Measurements from ENCODE around the gene SLC25A30. TPM values are rescaled to one million over a fixed set of nuclear protein-coding genes. Genes with fewer than 3 reads are reported as not detected.

SLC25A30 gene
- total and polyA plus RNA-seq, 2 of the 13 experiments (the other 11 are each of a cell fraction or from before 2014, with no cell fraction given), result 19.6 to 22.5 TPM

- TF ChIP-seq SKIL (CRISPR knock-in tag; IDR thresholded peaks at IDR 0.05; ENCODE audit: borderline replicate concordance), result peak; percentile 40; the same call in 1 of the 2 replicates
- peak; percentile 40; the same call in 1 of the 2 replicates for TF ChIP-seq ZBTB26 (CRISPR knock-in tag; IDR thresholded peaks at IDR 0.05; ENCODE audit: borderline replicate concordance)
- TF ChIP-seq ZNF530 (CRISPR knock-in tag; IDR thresholded peaks at IDR 0.05; ENCODE audit: low read depth), result no peak
- no peak for TF ChIP-seq REPIN1 (CRISPR knock-in tag; IDR thresholded peaks at IDR 0.05; ENCODE audit: borderline replicate concordance, low read depth)
- no peak for TF ChIP-seq ZNF432 (CRISPR knock-in tag; IDR thresholded peaks at IDR 0.05; ENCODE audit: borderline replicate concordance)
- TF ChIP-seq ATAD3A (CRISPR knock-in tag; IDR thresholded peaks at IDR 0.05), result no peak
- TF ChIP-seq ZNF275 (CRISPR knock-in tag; IDR thresholded peaks at IDR 0.05; ENCODE audit: borderline replicate concordance), result no peak
- TF ChIP-seq RCOR2 (CRISPR knock-in tag; IDR thresholded peaks at IDR 0.05), result peak; percentile 94
- TF ChIP-seq TERF1 (CRISPR knock-in tag; IDR thresholded peaks at IDR 0.05), result no peak
- peak; percentile 79; the same call in 1 of the 2 replicates for TF ChIP-seq ZNF350 (CRISPR knock-in tag; IDR thresholded peaks at IDR 0.05; ENCODE audit: borderline replicate concordance, low read depth)
- no peak for TF ChIP-seq MED8 (CRISPR knock-in tag; IDR thresholded peaks at IDR 0.05; ENCODE audit: insufficient replicate concordance)
- no peak for TF ChIP-seq ZNF7 (CRISPR knock-in tag; IDR thresholded peaks at IDR 0.05)
- TF ChIP-seq MXD3 (CRISPR knock-in tag; IDR thresholded peaks at IDR 0.05), result no peak
- TF ChIP-seq, protein P1, sequence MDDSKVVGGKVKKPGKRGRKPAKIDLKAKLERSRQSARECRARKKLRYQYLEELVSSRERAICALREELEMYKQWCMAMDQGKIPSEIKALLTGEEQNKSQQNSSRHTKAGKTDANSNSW (CRISPR knock-in tag; IDR thresholded peaks at IDR 0.05; ENCODE audit: borderline replicate concordance), result no peak
- TF ChIP-seq RERE (CRISPR knock-in tag; IDR thresholded peaks at IDR 0.05; ENCODE audit: low read depth), result peak; percentile 69; the same call in 1 of the 2 replicates
- no peak for TF ChIP-seq JARID2 (CRISPR knock-in tag; IDR thresholded peaks at IDR 0.05; ENCODE audit: insufficient replicate concordance)
Observed at GRCh38 chr13:45447050-45447661, 29.0 kb upstream of the SLC25A30 start (continued).

Measured in HepG2 (cell line).